LNCAP (cell line): Measurements from ENCODE around the gene BLOC1S1.

Experiments
- TF ChIP-seq, protein P1 (sequence below): fragments of 450-650 bp; IDR thresholded peaks from 2 replicates; pipeline ENCODE4 v1.5.1; 2017; ENCODE audit warnings: mild to moderate bottlenecking

The BLOC1S1 gene

DNA sequence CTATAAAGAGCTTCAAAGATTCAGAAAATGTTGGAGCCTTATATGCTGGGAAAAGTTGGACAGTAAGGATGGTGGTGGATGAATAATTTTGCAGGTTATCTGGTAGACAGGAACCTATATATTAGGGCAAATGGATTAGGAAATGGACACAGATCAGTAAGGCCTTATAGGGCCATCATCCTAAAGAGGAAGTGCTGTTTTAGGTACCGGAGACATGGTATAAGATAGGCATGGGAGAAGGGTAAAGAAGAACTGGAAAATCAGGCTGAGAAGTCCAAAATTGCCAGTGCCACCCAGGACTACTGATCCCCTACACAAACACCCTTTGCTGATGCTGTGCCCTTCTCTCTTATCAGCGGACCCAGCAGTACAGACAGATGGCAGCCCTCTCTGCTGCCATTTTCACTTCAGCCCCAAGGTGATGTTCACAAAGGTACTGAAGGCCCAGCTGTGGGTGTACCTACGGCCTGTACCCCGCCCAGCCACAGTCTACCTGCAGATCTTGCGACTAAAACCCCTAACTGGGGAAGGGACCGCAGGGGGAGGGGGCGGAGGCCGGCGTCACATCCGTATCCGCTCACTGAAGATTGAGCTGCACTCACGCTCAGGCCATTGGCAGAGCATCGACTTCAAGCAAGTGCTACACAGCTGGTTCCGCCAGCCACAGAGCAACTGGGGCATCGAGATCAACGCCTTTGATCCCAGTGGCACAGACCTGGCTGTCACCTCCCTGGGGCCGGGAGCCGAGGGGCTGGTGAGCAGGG is 32.6 kb downstream of the BLOC1S1 start:
- TF ChIP-seq, protein P1, sequence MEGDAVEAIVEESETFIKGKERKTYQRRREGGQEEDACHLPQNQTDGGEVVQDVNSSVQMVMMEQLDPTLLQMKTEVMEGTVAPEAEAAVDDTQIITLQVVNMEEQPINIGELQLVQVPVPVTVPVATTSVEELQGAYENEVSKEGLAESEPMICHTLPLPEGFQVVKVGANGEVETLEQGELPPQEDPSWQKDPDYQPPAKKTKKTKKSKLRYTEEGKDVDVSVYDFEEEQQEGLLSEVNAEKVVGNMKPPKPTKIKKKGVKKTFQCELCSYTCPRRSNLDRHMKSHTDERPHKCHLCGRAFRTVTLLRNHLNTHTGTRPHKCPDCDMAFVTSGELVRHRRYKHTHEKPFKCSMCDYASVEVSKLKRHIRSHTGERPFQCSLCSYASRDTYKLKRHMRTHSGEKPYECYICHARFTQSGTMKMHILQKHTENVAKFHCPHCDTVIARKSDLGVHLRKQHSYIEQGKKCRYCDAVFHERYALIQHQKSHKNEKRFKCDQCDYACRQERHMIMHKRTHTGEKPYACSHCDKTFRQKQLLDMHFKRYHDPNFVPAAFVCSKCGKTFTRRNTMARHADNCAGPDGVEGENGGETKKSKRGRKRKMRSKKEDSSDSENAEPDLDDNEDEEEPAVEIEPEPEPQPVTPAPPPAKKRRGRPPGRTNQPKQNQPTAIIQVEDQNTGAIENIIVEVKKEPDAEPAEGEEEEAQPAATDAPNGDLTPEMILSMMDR, result no peak

DNA sequence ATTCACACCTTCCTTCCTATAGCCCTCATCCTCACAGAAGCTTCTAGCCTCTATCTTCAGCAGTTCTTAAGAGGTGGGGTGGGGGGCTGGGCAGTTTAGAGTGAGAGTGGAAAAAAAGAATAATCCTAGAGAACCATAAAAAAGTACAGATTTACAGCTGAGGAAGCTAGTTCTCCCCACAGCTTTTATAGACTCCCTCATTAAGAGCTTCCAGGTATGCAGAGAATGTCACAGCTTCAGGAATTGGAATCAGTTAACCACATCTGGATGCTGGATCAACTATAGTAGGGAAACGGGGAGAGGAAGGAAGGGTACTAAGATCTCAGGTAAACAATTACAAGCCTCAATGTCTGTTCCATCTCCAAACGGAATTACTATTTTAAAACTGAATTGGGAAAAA is 39.4 kb downstream of the BLOC1S1 start:
- TF ChIP-seq, protein P1, result no peak

DNA sequence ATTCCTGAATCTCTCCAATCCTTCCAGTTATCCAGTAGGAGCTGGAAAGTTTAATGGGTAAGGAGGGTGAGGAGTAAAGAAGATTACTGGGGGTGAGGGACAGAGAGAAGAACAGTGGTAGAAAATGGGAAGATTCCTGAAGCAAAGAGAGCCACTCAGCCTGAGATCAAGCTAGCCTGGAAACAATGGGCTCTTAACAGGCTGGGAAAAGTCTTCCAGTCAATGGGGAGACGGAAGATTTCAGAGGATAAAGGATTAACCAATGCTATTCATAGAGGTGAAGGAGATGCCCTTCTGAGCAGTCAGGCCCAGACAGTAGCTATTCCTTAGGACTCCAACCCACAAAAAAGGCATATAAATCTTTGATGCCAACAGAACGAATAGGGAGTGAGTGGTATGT is 41.9 kb downstream of the BLOC1S1 start:
- TF ChIP-seq, protein P1, result no peak

DNA sequence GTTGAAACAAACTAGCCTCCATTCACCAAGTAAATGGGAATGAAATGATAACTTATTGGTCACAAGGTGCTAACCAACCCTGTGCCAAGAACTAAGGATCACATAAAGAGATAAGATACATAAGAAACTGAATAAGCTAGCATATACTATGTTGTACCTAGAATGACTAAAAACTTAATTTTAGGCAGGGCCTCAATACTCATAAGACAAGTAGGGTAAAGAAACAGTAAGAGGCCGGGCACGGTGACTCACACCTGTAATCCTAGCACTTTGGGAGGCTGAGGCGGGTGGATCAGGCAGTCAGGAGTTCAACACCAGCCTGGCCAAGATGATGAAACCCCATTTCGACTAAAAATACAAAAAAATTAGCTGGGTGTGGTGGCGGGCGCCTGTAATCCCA is 44.8 kb downstream of the BLOC1S1 start:
- TF ChIP-seq, protein P1, result no peak

DNA sequence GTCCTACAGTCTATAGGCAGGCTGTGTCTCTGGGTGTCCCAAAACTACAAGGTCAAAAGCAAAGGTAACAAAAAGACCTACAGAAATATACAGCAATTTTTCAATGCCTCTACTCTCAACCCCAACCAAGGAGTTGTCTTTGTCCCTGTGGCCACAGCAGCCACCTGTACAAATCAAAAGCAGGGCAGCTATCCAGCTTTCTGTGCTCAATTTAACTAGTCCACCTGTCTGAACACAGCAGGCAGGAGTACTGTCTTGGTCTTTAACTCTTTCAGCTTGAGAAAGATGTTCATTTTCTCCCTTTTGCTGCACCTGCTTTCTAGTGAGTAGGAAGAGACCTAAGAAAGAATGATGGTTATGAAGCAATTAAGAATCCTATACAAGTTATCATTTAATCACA is 46.8 kb downstream of the BLOC1S1 start:
- TF ChIP-seq, protein P1, result no peak

DNA sequence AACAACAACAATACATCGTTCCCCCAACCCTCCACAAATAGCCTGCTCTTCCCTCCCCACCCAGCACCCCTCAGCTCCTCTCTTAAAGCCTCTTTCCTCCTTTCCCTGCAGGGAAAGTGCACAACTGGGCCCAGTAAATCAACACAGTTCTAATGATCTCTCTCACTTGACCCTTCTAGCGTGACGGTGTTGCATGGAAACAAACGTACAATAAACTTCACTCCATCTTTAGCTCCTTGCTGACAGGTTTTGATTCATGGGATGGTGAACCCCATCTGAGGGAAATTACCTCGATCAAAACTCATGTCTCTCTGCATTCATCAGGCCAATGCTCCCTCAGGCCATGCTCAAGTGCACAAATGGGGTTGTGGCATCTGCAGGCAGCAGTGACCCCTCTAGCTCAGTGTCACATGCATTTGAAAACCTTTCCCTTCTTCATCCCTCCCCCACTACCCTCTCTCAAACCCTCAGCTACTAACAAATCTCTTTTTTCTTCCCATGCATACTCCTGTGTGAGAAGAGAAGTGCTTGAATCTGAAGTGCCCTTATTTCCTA is 50.0 kb downstream of the BLOC1S1 start:
- TF ChIP-seq, protein P1, result no peak

DNA sequence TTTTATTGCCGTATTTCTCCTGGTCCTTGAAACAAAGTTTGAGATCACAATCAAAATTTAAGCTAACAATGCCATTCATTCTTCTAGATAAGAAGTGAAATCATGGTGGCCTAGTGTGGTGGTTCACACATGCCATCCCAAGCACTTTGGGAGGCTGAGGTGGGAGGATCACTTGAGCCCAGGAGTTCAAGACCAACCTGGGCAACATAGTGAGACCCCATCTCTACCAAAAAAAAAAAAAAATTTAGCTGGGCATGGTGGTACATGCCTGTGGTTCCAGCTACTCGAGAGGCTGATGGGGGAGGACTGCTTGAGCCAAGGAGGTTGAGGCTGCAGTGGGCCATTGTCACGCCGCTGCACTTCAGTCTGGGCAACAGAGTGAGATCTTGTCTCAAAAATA is 51.3 kb downstream of the BLOC1S1 start:
- TF ChIP-seq, protein P1, result no peak
